Stomach (tissue), 9 donors: ENCODE data around the gene BDNF. TPM values are rescaled to one million over a fixed set of nuclear protein-coding genes. Genes with fewer than 3 reads are reported as not detected.

Experiments used
- DNase-seq, 2 donors: peaks; one replicate each; pipeline versions ENCODE4 v3.0.0 to v3.0.0-alpha.2; 2013 to 2019
- H3K27ac ChIP-seq, 5 donors: fragments of 200-600 bp in 4 of 5; sonication (generic) in 4 of 5; one replicate each; pipeline ENCODE4 v1.5.1; 2013 to 2019; ENCODE audit warnings: mild to moderate bottlenecking in 1 of 5, moderate library complexity in 1 of 5
- H3K27me3 ChIP-seq, 3 donors: fragments of 200-600 bp; sonication (generic); one replicate each; pipeline ENCODE4 v1.5.1; 2017 to 2019; ENCODE audit warnings: mixed run types in 1 of 3
- H3K36me3 ChIP-seq, 4 donors: fragments of 200-600 bp; sonication (generic); 1 replicate in 3 of 4; 2 replicates in 1 of 4; pipeline ENCODE4 v1.5.1; 2016 to 2019
- H3K4me1 ChIP-seq, 4 donors: fragments of 200-600 bp; sonication (generic); one replicate each; pipeline ENCODE4 v1.5.1; 2016 to 2019
- H3K4me3 ChIP-seq, 4 donors: fragments of 200-600 bp; sonication (generic) in 3 of 4; one replicate each; pipeline ENCODE4 v1.5.1; 2016 to 2019; ENCODE audit warnings: mild to moderate bottlenecking in 1 of 4
- H3K9me3 ChIP-seq, 4 donors: fragments of 200-600 bp; sonication (generic); one replicate each; pipeline ENCODE4 v1.5.1; 2016 to 2019
- CTCF ChIP-seq, 7 experiments: fragments of 450-650 bp in 4 of 7; fragments of 200-600 bp in 3 of 7; sonication (generic) in 3 of 7; IDR thresholded peaks; one replicate each; pipeline ENCODE4 v1.5.1; 2016 to 2019; ENCODE audit warnings: antibody characterized with exemption in 7 of 7, control low read depth in 2 of 7, mild to moderate bottlenecking in 1 of 7
- EP300 ChIP-seq: sonication (generic); formaldehyde crosslinking; IDR thresholded peaks from one replicate; pipeline ENCODE4 v1.6.1; 2017; ENCODE audit warnings: antibody characterized with exemption
- POLR2A ChIP-seq, 4 donors: fragments of 450-650 bp; IDR thresholded peaks; one replicate each; pipeline ENCODE4 v1.6.1; 2016; ENCODE audit warnings: antibody characterized with exemption in 4 of 4, control low read depth in 2 of 4, mild to moderate bottlenecking in 1 of 4, moderate library complexity in 1 of 4
- POLR2AphosphoS5 ChIP-seq, 3 donors: sonication (generic); formaldehyde crosslinking; IDR thresholded peaks; one replicate each; pipeline ENCODE4 v1.6.1; 2016; ENCODE audit warnings: antibody characterized with exemption in 3 of 3
- WGBS, 5 donors: extraction: QIAGEN DNeasy Blood & Tissue Kit in 3 of 5; methylation state at CpG; one replicate each; pipeline versions ENCODE4 v1.1.5 to v1.1.7; 2013 to 2018; 5-methylcytosine and 5-hydroxymethylcytosine counted together
- intact Hi-C: fragments of 100-400 bp; cut with DNase I; formaldehyde crosslinking; loops from one replicate; pipeline ENCODE4 v1.15.1; 2023; ENCODE audit warnings: low total_unique reads
- polyA plus RNA-seq, 3 donors: library from polyadenylated mRNA; stranded (reverse); fragments of 200-250 nt; gene quantifications; one replicate each; pipeline ENCODE4 v1.2.3, GENCODE V29; 2013
- total RNA-seq, 5 donors: library from RNA; depleted of rRNA; stranded (reverse); fragments of >200 nt; gene quantifications; one replicate each; pipeline versions ENCODE4 v1.1.0 to v1.2.3, GENCODE V29; 2014 to 2016
- donor health status: healthy with polysubstance abuse.
- donor health status: Bipolar disorder and iron deficiency.
- donor health status: healthy.

BDNF gene
- total and polyA plus RNA-seq, 8 donors: under 0.01 to 1.7 (median 0.81) TPM; not detected in 1

- Histone ChIP-seq H3K36me3 (no peaks in the 10 kb centered on the region), H3K27me3 (no peaks in the 10 kb centered on the region), H3K9me3 (no peaks in the 10 kb centered on the region), H3K4me3 (no peak overlapping the region), H3K27ac (no peak overlapping the region), H3K4me1 (no peaks in the 10 kb centered on the region)
- no peak for DNase-seq
- TF ChIP-seq POLR2A (IDR thresholded peaks at IDR 0.05) (no peak), CTCF (IDR thresholded peaks at IDR 0.05) (no peak), EP300 (no peak), POLR2AphosphoS5 (IDR thresholded peaks at IDR 0.05) (no peak)
- intact Hi-C loops: no loop called here
- 51 to 70% (median 52%) methylated on average over 6 of the region's 6 CpGs for WGBS, 5 donors
Measured at GRCh38 chr11:27622541-27623300, 77.5 kb downstream of the BDNF start.

- H3K27me3 ChIP-seq: no peaks in the 10 kb centered on the region
- peak in 1 of 2 donors; percentile 26 for DNase-seq
- no peak overlapping the region for H3K4me3 ChIP-seq
- no peaks in the 10 kb centered on the region for H3K36me3 ChIP-seq
- 66 to 80% (median 68%) methylated on average over 4 of the region's 4 CpGs for WGBS, 5 donors
- no peak overlapping the region for H3K27ac ChIP-seq
- no peaks in the 10 kb centered on the region for H3K9me3 ChIP-seq
- H3K4me1 ChIP-seq: no peaks in the 10 kb centered on the region
- no peak for TF ChIP-seq CTCF (IDR thresholded peaks at IDR 0.05)
- no peak for TF ChIP-seq POLR2AphosphoS5 (IDR thresholded peaks at IDR 0.05)
- TF ChIP-seq POLR2A (IDR thresholded peaks at IDR 0.05): no peak
- TF ChIP-seq EP300: no peak
- intact Hi-C loops: no loop called here
Measured at GRCh38 chr11:27621405-27622161, 78.7 kb downstream of the BDNF start.

GRCh38 chr11:27619763-27620335 lies 80.4 kb downstream of the BDNF start:
- TF ChIP-seq EP300: no peak
- no peak for TF ChIP-seq CTCF (IDR thresholded peaks at IDR 0.05)
- TF ChIP-seq POLR2AphosphoS5 (IDR thresholded peaks at IDR 0.05): no peak
- no peak for TF ChIP-seq POLR2A (IDR thresholded peaks at IDR 0.05)
- no peaks in the 10 kb centered on the region for H3K9me3 ChIP-seq
- H3K36me3 ChIP-seq: no peaks in the 10 kb centered on the region
- no peak for DNase-seq
- intact Hi-C loops: no loop called here
- H3K27me3 ChIP-seq: no peaks in the 10 kb centered on the region
- 44 to 65% (median 61%) methylated on average over 2 of the region's 2 CpGs for WGBS, 5 donors
- H3K4me1 ChIP-seq: no peaks in the 10 kb centered on the region
- no peak overlapping the region for H3K27ac ChIP-seq
- no peak overlapping the region for H3K4me3 ChIP-seq

- no peaks in the 10 kb centered on the region for H3K9me3 ChIP-seq
- H3K36me3 ChIP-seq: no peaks in the 10 kb centered on the region
- WGBS, 5 donors: 73 to 82% (median 77%) methylated on average over 5 of the region's 5 CpGs
- H3K4me1 ChIP-seq: no peaks in the 10 kb centered on the region
- no peak for DNase-seq
- TF ChIP-seq POLR2AphosphoS5 (IDR thresholded peaks at IDR 0.05) (no peak), CTCF (IDR thresholded peaks at IDR 0.05) (no peak), EP300 (no peak), POLR2A (IDR thresholded peaks at IDR 0.05) (no peak)
- intact Hi-C loops: no loop called here
- no peak overlapping the region for H3K27ac ChIP-seq
- H3K27me3 ChIP-seq: no peaks in the 10 kb centered on the region
- no peak overlapping the region for H3K4me3 ChIP-seq
Measured at GRCh38 chr11:27619039-27619574, 81.1 kb downstream of the BDNF start.
